Endodermal cell (in vitro differentiated cells): ENCODE results near the gene MSTO1. TPM values are rescaled to one million over a fixed set of nuclear protein-coding genes. Genes with fewer than 3 reads are reported as not detected.

Experiments used
- DNase-seq: peaks from one replicate; pipeline ENCODE4 v3.0.0-alpha.2; 2017
- H3K27ac ChIP-seq: 2 replicates; pipeline ENCODE4 v1.5.1; 2013; ENCODE audit warnings: mild to moderate bottlenecking, low read depth, low read length, moderate library complexity
- H3K27me3 ChIP-seq: 2 replicates; pipeline ENCODE4 v1.6.1; 2013; ENCODE audit warnings: mild to moderate bottlenecking, low read length, moderate library complexity; ENCODE audit not compliant: insufficient read depth, control insufficient read depth, poor library complexity, severe bottlenecking
- H3K36me3 ChIP-seq: 2 replicates; pipeline ENCODE4 v1.7.0; 2013; ENCODE audit warnings: mild to moderate bottlenecking, low read length, moderate library complexity; ENCODE audit not compliant: control insufficient read depth, insufficient read depth
- H3K4me1 ChIP-seq: one replicate; pipeline ENCODE4 v1.7.0; 2013; ENCODE audit warnings: low read length; ENCODE audit not compliant: control insufficient read depth, insufficient read depth
- H3K4me3 ChIP-seq: 2 replicates; pipeline ENCODE4 v1.5.1; 2013; ENCODE audit warnings: mild to moderate bottlenecking, low read length, moderate library complexity
- H3K9ac ChIP-seq: 2 replicates; pipeline ENCODE4 v1.6.1; 2013; ENCODE audit warnings: mild to moderate bottlenecking, low read length, moderate library complexity; ENCODE audit not compliant: poor library complexity, severe bottlenecking; ENCODE audit errors: extremely low read depth
- H3K9me3 ChIP-seq: 2 replicates; pipeline ENCODE4 v1.6.1; 2013; ENCODE audit warnings: mild to moderate bottlenecking, low read length, moderate library complexity; ENCODE audit not compliant: control insufficient read depth
- H3K27ac Mint-ChIP-seq: 2 replicates; pipeline ENCODE4 v1.8.0; 2020; ENCODE audit warnings: mixed read lengths
- H3K27me3 Mint-ChIP-seq: 2 replicates; pipeline ENCODE4 v1.8.0; 2021; ENCODE audit warnings: mild to moderate bottlenecking, mixed read lengths; ENCODE audit not compliant: insufficient read depth
- H3K36me3 Mint-ChIP-seq: 2 replicates; pipeline ENCODE4 v1.8.0; 2020; ENCODE audit warnings: low read depth, mixed read lengths
- H3K4me1 Mint-ChIP-seq: 2 replicates; pipeline ENCODE4 v1.8.0; 2020; ENCODE audit warnings: mixed read lengths
- H3K4me3 Mint-ChIP-seq: 2 replicates; pipeline ENCODE4 v1.8.0; 2020; ENCODE audit warnings: mild to moderate bottlenecking, moderate library complexity, mixed read lengths
- H3K9me3 Mint-ChIP-seq: 2 replicates; pipeline ENCODE4 v1.8.0; 2020; ENCODE audit warnings: mild to moderate bottlenecking, mixed read lengths
- CTCF ChIP-seq: fragments of 200-600 bp; sonication (generic); conservative IDR thresholded peaks from 2 replicates; pipeline ENCODE4 v1.5.0; 2021; ENCODE audit warnings: antibody characterized with exemption, mild to moderate bottlenecking
- WGBS, 2 experiments: methylation state at CpG; one replicate each; pipeline versions ENCODE4 v1.1.5 to v1.1.7; 2013; ENCODE audit warnings: missing lambda C conversion rate in 2 of 2, mixed read lengths in 1 of 2; ENCODE audit not compliant: insufficient coverage in 1 of 2, insufficient read length in 1 of 2; 5-methylcytosine and 5-hydroxymethylcytosine counted together
- total RNA-seq, 2 donors: library from RNA; stranded (reverse); fragmentation: NEBNext Ultra II Directional in 1 of 2; extraction: Animal tissue kit (Norgen Biotek cat#: 25700) in 1 of 2; gene quantifications; 2 replicates in 1 of 2; 3 replicates in 1 of 2; pipeline ENCODE4 v1.2.1, GENCODE V29; 2021

The MSTO1 gene
- total RNA-seq, 2 donors from 2014 or later, result 57.0 to 74.7 TPM

GRCh38 chr1:155650231-155650757, 40.3 kb downstream of the MSTO1 start:
- Histone ChIP-seq H3K27ac (no peak overlapping the region), H3K4me3 (no peak overlapping the region), H3K4me1 (no peaks in the 10 kb centered on the region), H3K9ac (no peak overlapping the region), H3K27me3 (no peaks in the 10 kb centered on the region), H3K36me3 (no peaks in the 10 kb centered on the region), H3K9me3 (peaks cover 9% of the 10 kb centered on the region)
- Mint-ChIP-seq H3K4me3 (no peak overlapping the region), H3K9me3 (peaks cover 15% of the 10 kb centered on the region), H3K27ac (no peak overlapping the region), H3K27me3 (peaks cover 10% of the 10 kb centered on the region), H3K36me3 (no peaks in the 10 kb centered on the region), H3K4me1 (peaks cover 7% of the 10 kb centered on the region)
- WGBS, 2 experiments, result 92 to 93% methylated on average over 6 to 7 of the region's 7 CpGs
- TF ChIP-seq CTCF, result no peak
- DNase-seq, result no peak

- H3K27me3 Mint-ChIP-seq, result peaks cover 5% of the 10 kb centered on the region
These were observed 42.0 kb downstream of the MSTO1 start for GRCh38 chr1:155651861-155652661.

GRCh38 chr1:155652951-155653350, 42.9 kb downstream of the MSTO1 start:
- no peak for TF ChIP-seq CTCF
- Histone ChIP-seq H3K27ac (no peak overlapping the region), H3K4me3 (no peak overlapping the region), H3K36me3 (no peaks in the 10 kb centered on the region), H3K9ac (no peak overlapping the region), H3K27me3 (no peaks in the 10 kb centered on the region), H3K9me3 (peaks cover 9% of the 10 kb centered on the region), H3K4me1 (no peaks in the 10 kb centered on the region)
- H3K4me3 Mint-ChIP-seq, result no peak overlapping the region
- no peaks in the 10 kb centered on the region for H3K36me3 Mint-ChIP-seq
- peaks cover 11% of the 10 kb centered on the region for H3K9me3 Mint-ChIP-seq
- no peak overlapping the region for H3K27ac Mint-ChIP-seq
- 86 to 92% methylated on average over 3 of the region's 3 CpGs for WGBS, 2 experiments
- DNase-seq, result no peak
- H3K4me1 Mint-ChIP-seq, result peaks cover 7% of the 10 kb centered on the region
- H3K27me3 Mint-ChIP-seq, result peaks cover 5% of the 10 kb centered on the region

More at GRCh38 chr1:155651861-155652661, 42.0 kb downstream of the MSTO1 start:
- Mint-ChIP-seq H3K9me3 (peaks cover 11% of the 10 kb centered on the region), H3K4me3 (no peak overlapping the region), H3K27ac (no peak overlapping the region), H3K36me3 (no peaks in the 10 kb centered on the region), H3K4me1 (peaks cover 7% of the 10 kb centered on the region)
- H3K9ac ChIP-seq, result no peak overlapping the region
- H3K27ac ChIP-seq, result no peak overlapping the region
- no peaks in the 10 kb centered on the region for H3K4me1 ChIP-seq
- no peak for DNase-seq
- no peak for TF ChIP-seq CTCF
- 94 to 100% methylated on average over 2 to 3 of the region's 3 CpGs for WGBS, 2 experiments
- no peaks in the 10 kb centered on the region for H3K27me3 ChIP-seq
- H3K9me3 ChIP-seq, result peaks cover 9% of the 10 kb centered on the region
- H3K36me3 ChIP-seq, result no peaks in the 10 kb centered on the region
- no peak overlapping the region for H3K4me3 ChIP-seq
